Choroid plexus epithelial cell (primary cell): Measurements from ENCODE around the gene HMX1.

ENCODE experiments used
- DNase-seq: peaks from one replicate; pipeline ENCODE4 v3.0.0-alpha.2; 2010; ENCODE audit warnings: low read depth
- H3K4me3 ChIP-seq: 2 replicates; pipeline ENCODE4 v1.5.1; 2011; ENCODE audit warnings: low read depth, mild to moderate bottlenecking, control low read depth, low read length, moderate library complexity
- TF ChIP-seq, protein P1 (sequence below): conservative IDR thresholded peaks from 2 replicates; pipeline ENCODE4 v1.5.1; 2011; ENCODE audit warnings: low read depth, mild to moderate bottlenecking, control low read depth, inconsistent platforms, low read length, moderate library complexity

Gene HMX1

DNA sequence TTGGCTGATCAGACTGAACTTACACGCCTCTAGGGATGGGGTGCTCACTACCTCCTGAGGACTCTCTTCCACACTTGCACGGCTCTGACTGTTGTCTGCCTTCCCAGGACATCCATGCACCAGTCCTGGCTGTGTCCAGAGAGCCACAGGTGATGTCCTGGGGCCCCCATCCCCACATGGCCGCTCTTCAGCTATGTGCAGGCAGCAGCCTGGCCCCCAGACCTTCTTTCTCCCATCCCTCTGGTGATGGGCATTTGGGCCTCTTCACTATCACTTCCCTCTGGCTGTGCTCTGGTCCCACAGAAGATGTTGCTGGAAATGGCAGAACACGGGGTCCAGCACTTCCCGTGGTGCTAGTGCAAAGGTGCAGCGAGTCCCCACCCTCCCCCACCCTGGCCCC, 40.9 kb upstream of the HMX1 start:
- TF ChIP-seq, protein P1, sequence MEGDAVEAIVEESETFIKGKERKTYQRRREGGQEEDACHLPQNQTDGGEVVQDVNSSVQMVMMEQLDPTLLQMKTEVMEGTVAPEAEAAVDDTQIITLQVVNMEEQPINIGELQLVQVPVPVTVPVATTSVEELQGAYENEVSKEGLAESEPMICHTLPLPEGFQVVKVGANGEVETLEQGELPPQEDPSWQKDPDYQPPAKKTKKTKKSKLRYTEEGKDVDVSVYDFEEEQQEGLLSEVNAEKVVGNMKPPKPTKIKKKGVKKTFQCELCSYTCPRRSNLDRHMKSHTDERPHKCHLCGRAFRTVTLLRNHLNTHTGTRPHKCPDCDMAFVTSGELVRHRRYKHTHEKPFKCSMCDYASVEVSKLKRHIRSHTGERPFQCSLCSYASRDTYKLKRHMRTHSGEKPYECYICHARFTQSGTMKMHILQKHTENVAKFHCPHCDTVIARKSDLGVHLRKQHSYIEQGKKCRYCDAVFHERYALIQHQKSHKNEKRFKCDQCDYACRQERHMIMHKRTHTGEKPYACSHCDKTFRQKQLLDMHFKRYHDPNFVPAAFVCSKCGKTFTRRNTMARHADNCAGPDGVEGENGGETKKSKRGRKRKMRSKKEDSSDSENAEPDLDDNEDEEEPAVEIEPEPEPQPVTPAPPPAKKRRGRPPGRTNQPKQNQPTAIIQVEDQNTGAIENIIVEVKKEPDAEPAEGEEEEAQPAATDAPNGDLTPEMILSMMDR: no peak
- H3K4me3 ChIP-seq: no peak overlapping the region
- DNase-seq: no peak

DNA sequence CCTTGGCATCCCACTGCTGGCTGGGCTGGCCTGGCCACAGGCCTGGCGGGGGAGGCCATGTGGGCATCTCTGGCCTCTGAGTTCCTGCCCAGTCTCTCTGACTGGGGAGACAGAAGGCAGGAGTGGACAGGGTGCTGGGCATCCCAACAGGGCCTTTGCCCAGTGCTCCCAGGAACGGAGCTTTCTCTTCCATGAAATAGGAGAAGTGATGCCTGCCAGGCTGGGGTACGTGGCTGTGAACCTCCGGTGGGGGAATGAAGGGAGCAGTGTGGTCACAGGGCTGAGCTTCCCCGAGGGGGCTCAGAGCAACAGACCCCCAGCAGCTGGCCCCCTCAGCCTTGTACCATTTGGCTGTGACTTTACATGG, 40.4 kb upstream of the HMX1 start:
- TF ChIP-seq, protein P1: no peak
- DNase-seq: no peak

DNA sequence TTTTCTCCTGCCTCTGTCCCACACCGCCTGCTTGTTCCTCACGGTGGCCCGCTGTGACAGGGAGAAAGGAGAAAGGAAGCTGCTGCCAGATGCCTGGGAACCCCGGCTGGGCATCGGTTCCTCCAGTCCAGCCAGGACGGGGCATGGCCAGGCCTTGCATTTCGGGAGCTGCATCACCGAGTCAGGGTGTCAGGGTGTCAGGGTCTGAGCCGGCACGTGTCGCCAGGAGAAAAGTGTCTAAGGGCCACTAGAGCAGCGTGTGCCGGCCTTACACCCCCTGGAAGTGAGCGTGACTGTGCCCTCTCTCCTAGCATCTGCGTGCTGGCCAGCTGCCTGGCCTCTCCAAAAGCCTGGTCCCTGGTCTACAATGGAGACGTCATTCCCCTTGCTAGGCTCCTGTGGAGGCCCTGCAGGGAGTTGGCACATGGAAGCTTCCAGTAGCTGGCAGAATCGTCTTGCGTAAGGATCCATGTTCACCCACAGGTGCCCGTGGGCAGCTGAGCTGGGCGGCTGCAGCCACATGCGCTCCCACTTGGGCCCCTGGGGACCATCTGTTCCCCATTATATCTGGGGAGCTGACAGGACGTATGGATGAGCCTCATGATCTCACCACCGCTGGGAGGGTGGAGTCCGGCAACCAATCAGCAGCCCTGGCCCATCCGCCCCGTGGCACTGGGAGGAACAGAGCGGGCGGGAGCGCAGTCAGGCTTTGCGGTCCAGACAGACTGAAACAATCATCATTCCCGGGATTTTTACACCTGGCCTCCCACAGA, 39.9 kb upstream of the HMX1 start:
- H3K4me3 ChIP-seq: no peak overlapping the region
- TF ChIP-seq, protein P1: no peak
- no peak for DNase-seq

More for the DNA sequence above, 40.4 kb upstream of the HMX1 start:
- no peak overlapping the region for H3K4me3 ChIP-seq

DNA sequence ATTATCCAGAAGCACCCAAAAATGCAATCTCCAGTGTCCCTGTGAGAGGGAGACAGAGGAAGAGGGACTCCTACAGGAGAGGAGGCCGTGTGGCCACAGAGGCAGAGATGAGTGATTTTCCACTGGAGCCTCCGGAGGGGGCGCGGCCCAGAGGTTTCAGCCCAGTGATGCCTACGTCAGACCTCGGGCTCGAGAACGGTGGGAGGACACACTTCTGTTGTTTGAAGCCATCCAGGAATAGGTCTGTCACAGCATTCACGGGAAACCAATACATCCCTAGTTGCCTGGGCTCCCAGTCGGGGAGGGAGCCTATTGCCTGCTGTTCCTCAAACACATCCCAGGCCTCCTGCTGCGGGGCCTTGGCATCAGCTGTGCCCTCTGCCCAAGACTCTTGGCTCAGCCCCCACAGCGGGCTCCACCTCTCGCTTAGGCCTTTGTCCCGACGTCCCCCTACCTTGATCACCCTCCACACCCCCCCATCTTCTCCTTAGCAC, 39.2 kb upstream of the HMX1 start:
- H3K4me3 ChIP-seq: no peak overlapping the region
- DNase-seq: no peak
- TF ChIP-seq, protein P1: no peak

DNA sequence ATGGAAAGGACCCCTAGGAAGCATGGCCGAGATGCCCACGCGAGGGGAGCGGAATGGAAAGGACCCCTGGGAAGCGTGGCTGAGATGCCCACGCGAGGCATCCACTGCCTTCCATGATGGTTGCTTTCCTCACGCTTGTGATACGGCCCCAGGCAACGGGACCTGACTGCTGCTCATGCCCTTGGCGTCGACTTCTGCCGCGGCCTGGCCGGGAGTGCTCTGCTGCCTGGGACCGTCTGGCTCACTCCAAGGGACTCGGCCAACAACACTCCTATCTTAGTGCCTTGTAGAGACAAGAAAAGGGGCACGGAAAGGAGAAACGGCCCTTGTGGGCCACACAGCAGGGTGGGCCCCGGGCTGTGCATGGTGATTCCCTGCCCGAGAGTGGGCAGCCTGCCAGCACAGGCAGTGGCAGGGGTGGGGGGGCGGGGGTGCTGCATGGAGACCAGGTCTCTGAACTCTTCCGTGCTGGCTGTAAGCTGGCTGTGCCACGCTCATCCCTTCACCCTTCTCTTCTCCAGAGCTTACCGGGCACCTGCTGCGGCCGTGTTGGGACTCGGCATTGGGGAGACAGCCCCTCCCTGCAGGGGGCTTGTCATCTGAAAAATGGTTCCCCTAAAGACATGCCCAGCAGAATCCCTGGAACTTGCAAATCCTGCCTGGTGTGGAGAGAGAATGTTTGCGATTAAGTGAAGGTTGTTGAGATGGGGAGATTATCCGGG, 38.6 kb upstream of the HMX1 start:
- TF ChIP-seq, protein P1: no peak

DNA sequence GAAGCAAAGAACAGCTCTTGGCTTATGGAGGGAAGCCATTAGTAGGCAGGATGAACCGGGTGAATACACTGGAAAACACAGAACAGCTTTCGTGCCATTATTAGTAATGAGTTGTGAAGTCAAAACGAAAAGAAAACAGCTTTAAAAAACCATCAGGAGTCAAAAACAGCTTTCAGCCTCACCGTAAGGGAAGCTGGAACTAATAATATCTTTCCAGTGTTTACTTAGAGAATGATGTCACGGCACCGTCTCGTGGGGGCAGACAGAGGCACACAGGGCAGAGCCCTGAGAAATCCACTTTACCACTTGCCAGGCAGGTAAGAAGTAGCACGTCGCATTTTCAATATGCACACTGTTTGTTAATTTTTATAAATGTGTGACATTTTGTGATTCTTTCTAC, 37.9 kb upstream of the HMX1 start:
- TF ChIP-seq, protein P1: no peak

More for the DNA sequence above, 38.6 kb upstream of the HMX1 start:
- H3K4me3 ChIP-seq: no peak overlapping the region
- DNase-seq: no peak

More for the DNA sequence above, 37.9 kb upstream of the HMX1 start:
- DNase-seq: no peak
- H3K4me3 ChIP-seq: no peak overlapping the region
